GM18508 (cell line): ENCODE measurements around the gene METTL26.
"Not testable (repeated sequence)": the region's sequence is repeated elsewhere in the genome, so short reads cannot be mapped to it uniquely, and the experiment has no call there.

Experiments used
- ATAC-seq: cut with Tn5 transposase; IDR thresholded peaks from one replicate; pipeline ENCODE4 v1.9.1; 2021; ENCODE audit warnings: moderate number of reproducible peaks; ENCODE audit not compliant: insufficient read depth, unreplicated experiment

Gene METTL26

GRCh38 chr16:606656-607307, 29.3 kb downstream of the METTL26 start:
- ATAC-seq: no peak

- ATAC-seq: no peak
Observed at GRCh38 chr16:603933-604332, 32.2 kb downstream of the METTL26 start.

- ATAC-seq: no peak
Observed at GRCh38 chr16:600781-601180, 35.3 kb downstream of the METTL26 start.

GRCh38 chr16:598823-599739, 37.0 kb downstream of the METTL26 start:
- ATAC-seq: no peak

GRCh38 chr16:597655-598054, 38.5 kb downstream of the METTL26 start:
- ATAC-seq: not testable (repeated sequence)

GRCh38 chr16:596736-597060, 39.4 kb downstream of the METTL26 start:
- no peak for ATAC-seq

GRCh38 chr16:595942-596735, 40.0 kb downstream of the METTL26 start:
- no peak for ATAC-seq

GRCh38 chr16:595094-595528, 41.0 kb downstream of the METTL26 start:
- no peak for ATAC-seq

GRCh38 chr16:593807-594206, 42.3 kb downstream of the METTL26 start:
- ATAC-seq: no peak

- ATAC-seq: no peak
Observed at GRCh38 chr16:593406-593805, 42.7 kb downstream of the METTL26 start.

- no peak for ATAC-seq
Observed at GRCh38 chr16:592518-593306, 43.4 kb downstream of the METTL26 start.

- ATAC-seq: no peak
Observed at GRCh38 chr16:591892-592517, 44.1 kb downstream of the METTL26 start.

GRCh38 chr16:591231-591630, 44.9 kb downstream of the METTL26 start:
- no peak for ATAC-seq

- ATAC-seq: no peak
Observed at GRCh38 chr16:590815-591200, 45.3 kb downstream of the METTL26 start.

- ATAC-seq: no peak
Observed at GRCh38 chr16:590188-590814, 45.8 kb downstream of the METTL26 start.

- ATAC-seq: peak; percentile 58
Observed at GRCh38 chr16:589658-590187, 46.4 kb downstream of the METTL26 start, which contains the start of gene RAB40C. TSS of gene RAB40C (plus strand) at chr16:590066. CDS start at chr16:590292, 226 bp downstream.

- ATAC-seq: peak; percentile 54
Observed at GRCh38 chr16:588889-589657, 47.0 kb downstream of the METTL26 start.

- ATAC-seq: no peak
Observed at GRCh38 chr16:588639-588888, 47.5 kb downstream of the METTL26 start.
